ENCODE measurements around the gene NEK2. TPM values are rescaled to one million over a fixed set of nuclear protein-coding genes. Genes with fewer than 3 reads are reported as not detected.

The NEK2 gene
- total and polyA plus RNA-seq, 2 donors (not counting 1 experiment from before 2014, with no cell fraction given) = 0.09 TPM; not detected in 1

GRCh38 chr1:211676106-211676583 lies 724 bp upstream of the NEK2 start:
- peak overlapping the region; percentile 95 for H3K4me2 ChIP-seq (replicated peaks; ENCODE audit: low read depth, low read length, poor library complexity, severe bottlenecking)
- Mint-ChIP-seq H3K27me3 (no peaks in the 10 kb centered on the region), H3K27ac (no peak overlapping the region), H3K9me3 (ENCODE audit: insufficient read depth) (no peaks in the 10 kb centered on the region), H3K4me1 (peaks cover 42% of the 10 kb centered on the region), H3K4me3 (peak overlapping the region; percentile 93)
- no peak overlapping the region for H3K27ac ChIP-seq (ENCODE audit: low read length in 2 of 2)
- H3K36me3 ChIP-seq (replicated peaks in 1 of 2; ENCODE audit: control extremely low read depth in 1 of 2, control insufficient read depth in 1 of 2, extremely low read depth in 1 of 2, insufficient read depth in 2 of 2, low read length in 1 of 2) = no peaks in the 10 kb centered on the region
- CTCF ChIA-PET = interaction anchor here (1.5 to 8.9 kb wide), 7 partner anchors 9 to 780 kb away, joined by 4 to 74 read pairs (median 9); partner anchors contain the start of genes DTL, INTS7 and SLC30A1
- peaks cover 0 to 5% (median 0%) of the 10 kb centered on the region in 3 donors for H3K9me3 ChIP-seq (ENCODE audit: control extremely low read depth in 1 of 3, control insufficient read depth in 2 of 3, insufficient read depth in 1 of 3, low read length in 2 of 3)
- H3K79me2 ChIP-seq (ENCODE audit: control insufficient read depth, insufficient read depth, low read length) = no peaks in the 10 kb centered on the region
- intact Hi-C loops (cut with micrococcal nuclease) = loop anchor here (5.0 kb wide), 1 partner anchor 1106 kb away; no protein-coding TSS in a partner anchor
- H3K4me1 ChIP-seq (ENCODE audit: control insufficient read depth in 2 of 2, insufficient read depth in 2 of 2, low read length in 2 of 2) = peaks cover 24 to 36% of the 10 kb centered on the region in 2 donors
- no peak for ATAC-seq (ENCODE audit: low read depth)
- DNase-seq = no peak
- peak overlapping the region; percentile 83 for H3K9ac ChIP-seq (ENCODE audit: low read length)
- peak overlapping the region in 4 of 5 experiments; percentile 68 to 80 (median 71) for H3K4me3 ChIP-seq (ENCODE audit: control extremely low read depth in 1 of 5, extremely low read depth in 1 of 5, insufficient read depth in 1 of 5, low read depth in 2 of 5, low read length in 4 of 5)
- H4K20me1 ChIP-seq (ENCODE audit: control insufficient read depth, insufficient read depth, low read length, poor library complexity, severe bottlenecking) = no peaks in the 10 kb centered on the region
- WGBS (ENCODE audit: insufficient coverage) = 64% methylated on average over 13 of the region's 19 CpGs
- H3K27me3 ChIP-seq (replicated peaks in 1 of 4; ENCODE audit: control extremely low read depth in 1 of 4, control insufficient read depth in 3 of 4, insufficient read depth in 4 of 4, low read length in 3 of 4) = no peaks in the 10 kb centered on the region
- POLR2A ChIA-PET = interaction anchor here (1.3 kb wide), 1 partner anchor 22 kb away, joined by 4 read pairs; no protein-coding TSS in a partner anchor
- H2AFZ ChIP-seq (ENCODE audit: insufficient read depth, low read depth, low read length, poor library complexity, severe bottlenecking) = peak overlapping the region; percentile 97
- TF ChIP-seq CTCF (IDR thresholded peaks at IDR 0.05) = no peak
- TF ChIP-seq EZH2 (IDR thresholded peaks at IDR 0.05; ENCODE audit: borderline replicate concordance, insufficient read depth, low read depth, low read length, poor library complexity, severe bottlenecking) = no peak

GRCh38 chr1:211667065-211667617 lies 8.3 kb downstream of the NEK2 start:
- TF ChIP-seq CTCF (IDR thresholded peaks at IDR 0.05) (no peak), EZH2 (IDR thresholded peaks at IDR 0.05; ENCODE audit: borderline replicate concordance, insufficient read depth, low read depth, low read length, poor library complexity, severe bottlenecking) (no peak)
- H3K4me3 Mint-ChIP-seq = no peak overlapping the region
- H3K9me3 ChIP-seq (ENCODE audit: control extremely low read depth in 1 of 3, control insufficient read depth in 2 of 3, insufficient read depth in 1 of 3, low read length in 2 of 3) = no peaks in the 10 kb centered on the region
- no peaks in the 10 kb centered on the region for H3K4me1 ChIP-seq (ENCODE audit: control insufficient read depth in 2 of 2, insufficient read depth in 2 of 2, low read length in 2 of 2)
- no peaks in the 10 kb centered on the region for H3K4me1 Mint-ChIP-seq
- no peak for ATAC-seq (ENCODE audit: low read depth)
- no peaks in the 10 kb centered on the region for H3K27me3 Mint-ChIP-seq
- no peak overlapping the region for H3K27ac ChIP-seq (ENCODE audit: low read length in 2 of 2)
- no peak overlapping the region for H2AFZ ChIP-seq (ENCODE audit: insufficient read depth, low read depth, low read length, poor library complexity, severe bottlenecking)
- ChIA-PET CTCF (interaction anchor here (1.0 kb wide), 2 partner anchors 12 to 810 kb away, joined by 3 read pairs; no protein-coding TSS in a partner anchor), POLR2A (no interaction called here)
- intact Hi-C loops (cut with micrococcal nuclease) = no loop called here
- H3K27ac Mint-ChIP-seq = no peak overlapping the region
- H3K36me3 ChIP-seq (replicated peaks in 1 of 2; ENCODE audit: control extremely low read depth in 1 of 2, control insufficient read depth in 1 of 2, extremely low read depth in 1 of 2, insufficient read depth in 2 of 2, low read length in 1 of 2) = no peaks in the 10 kb centered on the region
- H3K27me3 ChIP-seq (replicated peaks in 1 of 4; ENCODE audit: control extremely low read depth in 1 of 4, control insufficient read depth in 3 of 4, insufficient read depth in 4 of 4, low read length in 3 of 4) = no peaks in the 10 kb centered on the region
- 100% methylated on average over 1 of the region's 2 CpGs for WGBS (ENCODE audit: insufficient coverage)
- DNase-seq = no peak
- no peaks in the 10 kb centered on the region for H4K20me1 ChIP-seq (ENCODE audit: control insufficient read depth, insufficient read depth, low read length, poor library complexity, severe bottlenecking)
- H3K79me2 ChIP-seq (ENCODE audit: control insufficient read depth, insufficient read depth, low read length) = no peaks in the 10 kb centered on the region
- H3K4me2 ChIP-seq (replicated peaks; ENCODE audit: low read depth, low read length, poor library complexity, severe bottlenecking) = no peak overlapping the region
- no peaks in the 10 kb centered on the region for H3K9me3 Mint-ChIP-seq (ENCODE audit: insufficient read depth)
- no peak overlapping the region for H3K9ac ChIP-seq (ENCODE audit: low read length)
- H3K4me3 ChIP-seq (ENCODE audit: control extremely low read depth in 1 of 5, extremely low read depth in 1 of 5, insufficient read depth in 1 of 5, low read depth in 2 of 5, low read length in 4 of 5) = no peak overlapping the region

Data from B cell (primary cell).